ENCODE measurements around the gene MED29. TPM values are rescaled to one million over a fixed set of nuclear protein-coding genes. Genes with fewer than 3 reads are reported as not detected.
A peak's percentile ranks its signal among the peaks of the same experiment; 100 is the strongest.

MED29 gene
- total RNA-seq, 1 donor, result 22.0 TPM

DNA sequence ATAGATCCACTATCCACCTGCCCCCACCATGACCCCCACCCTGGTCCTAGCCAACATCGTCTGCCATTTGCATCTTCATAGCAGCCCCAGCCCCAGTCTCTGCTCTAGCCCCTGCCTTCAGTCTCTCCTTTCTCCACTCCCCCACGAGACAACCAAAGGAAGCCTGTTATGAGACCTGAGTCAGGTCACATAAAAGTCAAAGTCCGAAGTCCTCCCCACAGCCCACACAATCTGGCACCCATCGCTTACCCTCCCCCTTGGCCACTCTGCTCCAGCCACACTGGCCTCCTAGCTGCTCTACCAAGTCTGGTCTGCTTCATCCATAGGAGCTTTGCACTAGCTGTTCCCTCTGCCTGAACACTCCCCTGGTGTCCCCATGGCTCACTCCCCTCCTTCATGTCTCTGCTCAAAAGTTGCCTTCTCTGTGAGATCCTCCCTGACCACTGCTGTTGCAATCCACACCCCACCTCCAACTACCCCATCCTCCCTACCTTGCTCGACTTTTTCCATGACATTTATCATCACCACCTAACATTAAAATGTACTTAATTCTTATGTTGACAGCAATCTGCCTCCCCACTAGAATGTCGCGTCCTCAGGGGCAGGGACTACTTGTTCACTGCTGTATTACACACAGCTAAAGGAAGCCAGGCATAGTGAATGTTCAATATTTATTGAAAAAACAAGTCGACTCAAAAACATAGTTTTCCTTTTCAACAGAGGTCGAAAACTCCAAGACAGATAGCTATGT is 20.1 kb downstream of the MED29 start:
- H3K4me3 ChIP-seq (ENCODE audit: low read depth, low read length), result peak overlapping the region; percentile 36
- TF ChIP-seq, protein P1, sequence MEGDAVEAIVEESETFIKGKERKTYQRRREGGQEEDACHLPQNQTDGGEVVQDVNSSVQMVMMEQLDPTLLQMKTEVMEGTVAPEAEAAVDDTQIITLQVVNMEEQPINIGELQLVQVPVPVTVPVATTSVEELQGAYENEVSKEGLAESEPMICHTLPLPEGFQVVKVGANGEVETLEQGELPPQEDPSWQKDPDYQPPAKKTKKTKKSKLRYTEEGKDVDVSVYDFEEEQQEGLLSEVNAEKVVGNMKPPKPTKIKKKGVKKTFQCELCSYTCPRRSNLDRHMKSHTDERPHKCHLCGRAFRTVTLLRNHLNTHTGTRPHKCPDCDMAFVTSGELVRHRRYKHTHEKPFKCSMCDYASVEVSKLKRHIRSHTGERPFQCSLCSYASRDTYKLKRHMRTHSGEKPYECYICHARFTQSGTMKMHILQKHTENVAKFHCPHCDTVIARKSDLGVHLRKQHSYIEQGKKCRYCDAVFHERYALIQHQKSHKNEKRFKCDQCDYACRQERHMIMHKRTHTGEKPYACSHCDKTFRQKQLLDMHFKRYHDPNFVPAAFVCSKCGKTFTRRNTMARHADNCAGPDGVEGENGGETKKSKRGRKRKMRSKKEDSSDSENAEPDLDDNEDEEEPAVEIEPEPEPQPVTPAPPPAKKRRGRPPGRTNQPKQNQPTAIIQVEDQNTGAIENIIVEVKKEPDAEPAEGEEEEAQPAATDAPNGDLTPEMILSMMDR (IDR thresholded peaks at IDR 0.05; ENCODE audit: insufficient read depth, low read depth, low read length), result no peak
- DNase-seq (ENCODE audit: low read depth), result peak; percentile 76

DNA sequence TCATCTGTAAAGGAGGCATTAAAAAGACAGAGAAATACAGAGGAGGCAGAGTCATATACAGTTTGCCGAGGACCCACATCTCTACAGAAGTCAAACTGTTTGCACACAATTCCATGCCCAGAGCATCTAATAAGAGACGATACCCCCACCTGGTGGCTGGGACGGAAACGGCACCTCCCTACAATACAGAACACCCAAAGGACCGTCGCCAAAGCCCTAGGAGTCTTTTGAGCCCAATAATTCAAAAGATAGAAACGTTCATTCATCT is 20.6 kb downstream of the MED29 start:
- peak; percentile 95 for DNase-seq (ENCODE audit: low read depth)
- TF ChIP-seq, protein P1 (IDR thresholded peaks at IDR 0.05; ENCODE audit: insufficient read depth, low read depth, low read length), result peak; percentile 93
- H3K4me3 ChIP-seq (ENCODE audit: low read depth, low read length), result peak overlapping the region; percentile 36

DNA sequence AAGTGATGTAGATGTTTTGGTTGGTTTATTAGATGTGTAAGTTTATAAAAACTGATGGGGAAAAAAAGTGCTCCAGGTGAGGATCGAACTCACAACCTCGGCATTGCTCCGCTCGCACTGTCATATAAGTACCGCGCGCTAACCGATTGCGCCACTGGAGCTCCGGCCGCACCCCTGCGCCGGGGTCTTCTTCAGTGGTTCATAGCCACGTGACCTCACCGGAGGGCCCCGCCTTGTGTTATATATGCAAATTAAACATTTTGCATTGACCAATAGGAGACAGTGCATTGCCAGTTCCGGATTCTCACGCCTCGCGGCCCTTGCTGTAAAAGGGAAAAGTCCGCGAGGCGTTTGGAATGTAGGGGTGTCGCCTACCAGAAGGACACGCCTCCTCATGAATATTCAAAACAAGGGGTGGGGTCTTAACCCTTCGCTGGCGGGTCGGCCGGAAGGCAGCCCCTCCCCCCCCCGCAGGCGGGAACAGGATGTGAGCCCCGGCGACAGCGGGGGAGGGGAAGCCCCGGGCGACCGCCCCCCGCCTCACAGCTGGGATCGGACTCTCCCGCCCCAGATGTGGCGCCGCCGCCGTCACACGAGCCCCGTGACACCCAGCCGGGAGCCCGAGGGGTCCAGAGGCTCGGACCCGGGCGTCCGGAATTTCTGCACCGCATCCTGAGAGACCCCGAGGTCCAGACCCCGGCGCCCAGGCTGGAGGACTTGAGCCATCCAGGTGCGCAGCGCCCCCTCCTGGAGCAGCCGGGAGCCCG is 21.1 kb downstream of the MED29 start, which contains the start of gene PLEKHG2:
TSS of gene PLEKHG2 (plus strand) at position 570 of the 767 bp plus-strand sequence. CDS start 1,418 bp downstream, outside the sequence.
- DNase-seq (ENCODE audit: low read depth), result peak; percentile 100
- TF ChIP-seq, protein P1 (IDR thresholded peaks at IDR 0.05; ENCODE audit: insufficient read depth, low read depth, low read length), result peak; percentile 77
- H3K4me3 ChIP-seq (ENCODE audit: low read depth, low read length), result peak within 1 kb of the TSS; percentile 94

DNA sequence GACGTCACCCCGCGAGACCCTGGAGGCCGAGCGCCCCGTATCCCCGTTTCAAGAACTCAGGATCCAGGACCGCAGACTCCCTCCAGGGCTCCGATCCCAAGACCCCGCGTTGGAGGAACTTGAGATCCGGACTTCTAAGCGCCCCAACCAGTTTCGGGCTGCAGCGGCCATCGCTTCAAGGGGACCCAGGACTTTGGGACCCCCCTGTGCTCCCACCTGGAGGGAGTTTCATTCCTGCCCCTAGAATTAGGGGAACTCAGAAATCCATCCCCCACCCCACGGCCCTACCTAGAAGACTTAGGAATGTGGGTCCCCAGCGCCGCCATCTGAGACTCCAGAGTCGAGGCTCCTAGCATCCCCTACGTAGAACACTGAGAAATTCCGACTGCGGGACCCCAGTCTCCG is 21.7 kb downstream of the MED29 start:
- TF ChIP-seq, protein P1 (IDR thresholded peaks at IDR 0.05; ENCODE audit: insufficient read depth, low read depth, low read length), result no peak
- H3K4me3 ChIP-seq (ENCODE audit: low read depth, low read length), result peak overlapping the region; percentile 94
- no peak for DNase-seq (ENCODE audit: low read depth)

DNA sequence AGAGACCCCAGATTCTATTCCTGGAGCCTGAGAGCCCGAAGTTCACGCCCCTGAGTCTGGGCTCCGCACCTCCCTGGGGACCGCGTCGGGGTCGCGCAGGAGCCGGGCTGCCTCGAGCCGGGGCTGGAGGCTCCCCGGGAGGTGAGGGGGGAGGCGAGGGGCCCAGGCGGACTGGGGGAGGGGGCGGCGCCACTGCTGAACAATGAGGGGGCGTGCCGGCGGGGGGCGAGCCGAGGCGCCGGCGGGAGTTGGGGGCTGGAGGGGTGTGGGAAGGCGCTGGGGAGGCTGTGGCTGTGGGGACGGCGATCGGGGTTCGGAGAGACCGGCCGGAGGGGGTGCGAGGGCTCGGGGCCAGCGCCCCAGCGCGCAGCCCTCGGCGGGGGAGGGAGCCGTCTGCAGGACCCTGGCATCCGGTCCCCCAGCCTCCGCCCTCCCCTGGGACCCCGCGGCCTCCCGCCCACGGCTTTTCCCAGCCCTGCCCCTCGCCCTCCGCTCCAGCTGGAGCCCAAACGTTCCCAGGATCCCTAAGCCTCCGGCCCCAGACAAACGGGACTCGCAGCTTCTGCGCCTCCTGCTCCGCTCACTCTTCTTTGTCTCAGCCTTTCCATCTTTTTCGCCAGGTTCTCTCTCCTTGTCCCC is 22.2 kb downstream of the MED29 start:
- peak; percentile 70 for DNase-seq (ENCODE audit: low read depth)
- peak overlapping the region; percentile 94 for H3K4me3 ChIP-seq (ENCODE audit: low read depth, low read length)
- TF ChIP-seq, protein P1 (IDR thresholded peaks at IDR 0.05; ENCODE audit: insufficient read depth, low read depth, low read length), result no peak

DNA sequence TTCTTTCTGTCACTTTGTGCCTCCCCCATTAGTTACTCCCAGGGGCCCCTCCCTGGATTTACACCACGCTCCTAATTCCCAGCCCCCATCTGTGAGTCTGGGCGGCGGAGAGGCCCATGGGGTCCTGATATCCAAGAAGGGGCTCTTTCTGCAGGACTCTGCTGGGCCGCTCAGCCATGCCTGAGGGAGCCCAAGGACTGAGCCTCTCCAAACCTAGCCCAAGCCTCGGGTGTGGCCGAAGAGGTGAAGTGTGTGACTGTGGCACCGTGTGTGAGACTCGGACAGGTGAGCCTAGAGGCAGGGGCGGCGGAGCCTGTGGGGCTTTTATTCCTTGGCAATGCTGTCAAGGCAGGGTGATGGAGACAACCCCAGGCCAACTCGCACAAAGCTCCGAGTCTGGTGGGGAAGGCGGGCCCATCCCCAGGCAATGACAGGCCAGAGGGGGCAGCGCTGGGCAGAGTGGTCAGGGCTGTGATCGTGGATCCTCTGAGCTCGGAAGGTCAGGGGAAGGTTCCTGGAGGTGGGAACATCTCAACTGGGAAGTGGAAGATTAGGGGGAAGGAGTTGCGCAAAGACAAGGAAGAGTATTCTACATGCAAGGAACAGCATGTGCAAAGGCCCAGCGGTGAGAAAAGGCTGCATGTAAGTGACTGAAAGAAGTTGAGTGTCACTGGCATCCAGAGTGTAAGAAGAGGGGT is 22.9 kb downstream of the MED29 start:
- DNase-seq (ENCODE audit: low read depth), result peak; percentile 49
- TF ChIP-seq, protein P1 (IDR thresholded peaks at IDR 0.05; ENCODE audit: insufficient read depth, low read depth, low read length), result peak; percentile 22
- peak overlapping the region; percentile 94 for H3K4me3 ChIP-seq (ENCODE audit: low read depth, low read length)
